Endothelial cell of umbilical vein (primary cell): ENCODE measurements around the gene POP7. TPM values are rescaled to one million over a fixed set of nuclear protein-coding genes. Genes with fewer than 3 reads are reported as not detected.
A peak's percentile ranks its signal among the peaks of the same experiment; 100 is the strongest.

ENCODE experiments used
- BruUV-seq: library from RNA; stranded (reverse); fragments of 400-500 nt; replicated peaks from 2 replicates; lab custom pipeline; 2021; lab: Mats Ljungman, UMichigan
- CTCF ChIA-PET: fragments of 300-600, 350-600 bp; sonication (Branson Sonifier 250); formaldehyde crosslinking; loops from one replicate; lab custom pipeline; 2021; ENCODE audit warnings: antibody characterized with exemption, inconsistent platforms; lab: Charles Lee
- POLR2A ChIA-PET: fragments of 300-600, 350-600 bp; sonication (Branson Sonifier 250); formaldehyde crosslinking; loops from one replicate; lab custom pipeline; 2021; ENCODE audit warnings: antibody characterized with exemption, inconsistent platforms; lab: Charles Lee
- DNase-seq: peaks from one replicate; pipeline ENCODE4 v3.0.0-alpha.2; 2011; ENCODE audit warnings: low read depth, low spot score
- FAIRE-seq: peaks from 2 replicates; lab custom pipeline; 2011; peaks lifted over from hg19 to GRCh38; lab: Jason Lieb, UNC
- H2AFZ ChIP-seq: 2 replicates; pipeline ENCODE4 v1.6.0; 2012; ENCODE audit warnings: low read depth, low read length, control low read depth, inconsistent platforms
- H3K27ac ChIP-seq: 2 replicates; pipeline ENCODE4 v1.5.1; 2011; ENCODE audit warnings: low read depth, mild to moderate bottlenecking, control low read depth, low read length, moderate library complexity; ENCODE audit not compliant: insufficient read depth
- H3K27me3 ChIP-seq, 2 experiments: 2 replicates each; pipeline versions ENCODE4 v1.6.0 to v1.6.1; 2011; ENCODE audit warnings: low read length in 2 of 2, mixed read lengths in 1 of 2; ENCODE audit not compliant: control insufficient read depth in 2 of 2, insufficient read depth in 2 of 2
- H3K36me3 ChIP-seq, 2 experiments: 2 replicates in 1 of 2; 3 replicates in 1 of 2; pipeline ENCODE4 v1.5.1; 2011; ENCODE audit warnings: low read length in 2 of 2, mild to moderate bottlenecking in 1 of 2, moderate library complexity in 1 of 2; ENCODE audit not compliant: control insufficient read depth in 2 of 2, insufficient read depth in 2 of 2; ENCODE audit errors: extremely low read depth in 1 of 2
- H3K4me1 ChIP-seq: 3 replicates; pipeline ENCODE4 v1.5.1; 2011; ENCODE audit warnings: mild to moderate bottlenecking, low read length; ENCODE audit not compliant: control insufficient read depth, insufficient read depth; ENCODE audit errors: extremely low read depth
- H3K4me2 ChIP-seq: 2 replicates; pipeline ENCODE4 v1.6.1; 2011; ENCODE audit warnings: low read length, control low read depth, mixed read lengths; ENCODE audit not compliant: insufficient read depth
- H3K4me3 ChIP-seq, 3 experiments: fragments of 200-600 bp in 1 of 3; sonication (generic), shearing (Covaris generic) in 1 of 3; replicated peaks in 1 of 3; 2 replicates each; pipeline ENCODE4 v1.5.1; 2011 to 2016; ENCODE audit warnings: control low read depth in 3 of 3, low read length in 3 of 3, mild to moderate bottlenecking in 2 of 3, inconsistent platforms in 1 of 3, low read depth in 1 of 3, moderate library complexity in 1 of 3; ENCODE audit not compliant: insufficient read depth in 1 of 3
- H3K79me2 ChIP-seq: 2 replicates; pipeline ENCODE4 v1.6.0; 2012; ENCODE audit warnings: low read length, inconsistent platforms; ENCODE audit not compliant: control insufficient read depth, insufficient read depth
- H3K9ac ChIP-seq: replicated peaks from 2 replicates; pipeline ENCODE3; 2011; ENCODE audit warnings: low read length, control low read depth; ENCODE audit not compliant: insufficient read depth; ENCODE audit errors: extremely low read depth
- H3K9me1 ChIP-seq: replicated peaks from 3 replicates; pipeline ENCODE4 v1.6.0; 2011; ENCODE audit warnings: mild to moderate bottlenecking, low read length; ENCODE audit not compliant: control insufficient read depth, insufficient read depth; ENCODE audit errors: extremely low read depth
- H3K9me3 ChIP-seq: replicated peaks from 2 replicates; pipeline ENCODE4 v1.5.1; 2012; ENCODE audit warnings: low read length, inconsistent platforms; ENCODE audit not compliant: control insufficient read depth, insufficient read depth
- H4K20me1 ChIP-seq: replicated peaks from 2 replicates; pipeline ENCODE3; 2011; ENCODE audit warnings: mild to moderate bottlenecking, low read length; ENCODE audit not compliant: control insufficient read depth, insufficient read depth; ENCODE audit errors: extremely low read depth
- CTCF ChIP-seq, 2 donors: IDR thresholded peaks; 1 replicate in 1 of 2; 2 replicates in 1 of 2; pipeline ENCODE4 v1.5.1; 2011; ENCODE audit warnings: low read length in 2 of 2, mild to moderate bottlenecking in 2 of 2, moderate library complexity in 2 of 2, control low read depth in 1 of 2, inconsistent platforms in 1 of 2, low read depth in 1 of 2; ENCODE audit not compliant: insufficient read depth in 1 of 2; ENCODE audit errors: extremely low read depth in 1 of 2
- EZH2 ChIP-seq: IDR thresholded peaks from 2 replicates; pipeline ENCODE4 v1.6.1; 2012; ENCODE audit warnings: borderline replicate concordance, low read depth, mild to moderate bottlenecking, moderate library complexity, low read length, inconsistent platforms; ENCODE audit not compliant: severe bottlenecking
- FOS ChIP-seq: IDR thresholded peaks from 2 replicates; pipeline ENCODE4 v1.6.1; 2011; ENCODE audit warnings: mild to moderate bottlenecking, low read length, moderate library complexity, borderline replicate concordance; ENCODE audit not compliant: insufficient read depth
- GATA2 ChIP-seq: IDR thresholded peaks from 2 replicates; pipeline ENCODE4 v1.7.0; 2011; ENCODE audit warnings: low read depth, mild to moderate bottlenecking, moderate library complexity, mixed read lengths, low read length; ENCODE audit not compliant: insufficient read length, insufficient read depth
- JUN ChIP-seq: IDR thresholded peaks from 2 replicates; pipeline ENCODE4 v1.6.1; 2011; ENCODE audit warnings: borderline replicate concordance, low read depth; ENCODE audit not compliant: insufficient read length, insufficient read depth
- MAX ChIP-seq: IDR thresholded peaks from 2 replicates; pipeline ENCODE4 v1.6.1; 2011; ENCODE audit not compliant: insufficient read depth, insufficient read length
- MYC ChIP-seq: IDR thresholded peaks from one replicate; pipeline ENCODE4 v1.6.1; 2011; ENCODE audit warnings: mild to moderate bottlenecking, low read depth, low read length
- POLR2A ChIP-seq: IDR thresholded peaks from 2 replicates; pipeline ENCODE4 v1.6.1; 2012; ENCODE audit warnings: low read depth, mild to moderate bottlenecking, control low read depth, low read length
- POLR2AphosphoS5 ChIP-seq: IDR thresholded peaks from 2 replicates; pipeline ENCODE4 v1.6.1; 2012; ENCODE audit warnings: low read depth, mild to moderate bottlenecking, control low read depth, low read length, moderate library complexity; ENCODE audit not compliant: insufficient read depth
- dilution Hi-C: fragments of 300-500 bp; cut with MboI; formaldehyde crosslinking; loops from one replicate; pipeline ENCODE4 v1.15.0; 2019; ENCODE audit warnings: low sequenced_read_pairs; ENCODE audit not compliant: extremely low pct_ligation_motif_present
- intact Hi-C: fragments of 100-400 bp; cut with micrococcal nuclease; formaldehyde crosslinking; loops from one replicate; pipeline ENCODE4 v1.10.0; 2022
- polyA plus RNA-seq, 4 experiments: library from polyadenylated mRNA; depleted of rRNA in 3 of 4; stranded (reverse) in 3 of 4; unstranded in 1 of 4; fragments of >200 nt; gene quantifications; 2 replicates each; pipeline versions ENCODE4 v1.2.1 to v1.2.3, GENCODE V29; 2011 to 2012; ENCODE audit warnings: missing spikeins in 1 of 4
- total RNA-seq: library from RNA; stranded (reverse); gene quantifications from 2 replicates; pipeline ENCODE4 v1.2.3, GENCODE V29; 2021

The POP7 gene
- total and polyA plus RNA-seq, 2 donors (not counting 3 experiments of a cell fraction or from before 2014, with no cell fraction given) = 47.4 to 48.8 TPM

GRCh38 chr7:100681491-100682227 lies 24.3 kb upstream of the POP7 start:
- no peak overlapping the region for H3K4me2 ChIP-seq
- H3K27me3 ChIP-seq = no peaks in the 10 kb centered on the region
- ChIA-PET CTCF (interaction anchor here (7.0 kb wide), 1 partner anchor 9 kb away, joined by 60 read pairs; no protein-coding TSS in a partner anchor), POLR2A (no interaction called here)
- dilution Hi-C loops (no loop called here), intact Hi-C loops (loop anchor here (2.0 kb wide), 1 partner anchor 77 kb away; no protein-coding TSS in a partner anchor)
- FAIRE-seq (no peak), DNase-seq (no peak)
- H3K9ac ChIP-seq = no peak overlapping the region
- no peak for TF ChIP-seq MAX
- no peak for TF ChIP-seq CTCF (IDR thresholded peaks at IDR 0.05; ENCODE audit: extremely low read depth in 1 of 2, insufficient read depth in 1 of 2, low read depth in 1 of 2, low read length in 2 of 2)
- no peak for TF ChIP-seq POLR2AphosphoS5
- TF ChIP-seq FOS = no peak
- TF ChIP-seq EZH2 = no peak
- TF ChIP-seq JUN = no peak
- no peak for TF ChIP-seq POLR2A
- TF ChIP-seq MYC = no peak
- no peak for TF ChIP-seq GATA2
- H3K79me2 ChIP-seq = peaks cover 4% of the 10 kb centered on the region
- H3K36me3 ChIP-seq = peaks cover 11 to 73% of the 10 kb centered on the region in 2 experiments
- no peaks in the 10 kb centered on the region for H3K9me3 ChIP-seq
- no peak overlapping the region for H3K4me3 ChIP-seq
- no peaks in the 10 kb centered on the region for H3K9me1 ChIP-seq
- no peaks in the 10 kb centered on the region for H3K4me1 ChIP-seq
- H4K20me1 ChIP-seq = no peaks in the 10 kb centered on the region
- BruUV-seq = TSS peak; percentile 7
- H2AFZ ChIP-seq = no peak overlapping the region
- no peak overlapping the region for H3K27ac ChIP-seq
